B cell (primary cell): ENCODE data around the gene RAB10.

Experiments used
- CTCF ChIP-seq: fragments of 200-600 bp; IDR thresholded peaks from one replicate; pipeline ENCODE4 v1.8.0; 2022; ENCODE audit warnings: antibody characterized with exemption, mild to moderate bottlenecking
- EZH2 ChIP-seq: IDR thresholded peaks from 2 replicates; pipeline ENCODE4 v1.6.1; 2012; ENCODE audit warnings: borderline replicate concordance, low read depth, mild to moderate bottlenecking, moderate library complexity, low read length; ENCODE audit not compliant: insufficient read depth, poor library complexity, severe bottlenecking

GRCh38 chr2:26078939-26079338 is 45.1 kb downstream of the RAB10 start:
- TF ChIP-seq EZH2 (no peak), CTCF (no peak)
